Panc1 (cell line): ENCODE measurements around the gene CMTM6.

Experiments used
- POLR2AphosphoS5 ChIP-seq: IDR thresholded peaks from 2 replicates; pipeline ENCODE4 v1.6.1; 2012; ENCODE audit warnings: mild to moderate bottlenecking, low read depth, low read length, moderate library complexity
- TF ChIP-seq, protein P1 (sequence below): fragments of 450-650 bp; IDR thresholded peaks from 2 replicates; pipeline ENCODE4 v1.5.1; 2017; ENCODE audit warnings: mild to moderate bottlenecking
- TF ChIP-seq, protein P2 (sequence below), 2 experiments: IDR thresholded peaks; 2 replicates each; pipeline ENCODE4 v1.6.1; 2011 to 2012; ENCODE audit warnings: low read depth in 2 of 2, control low read depth in 1 of 2, low read length in 1 of 2, mild to moderate bottlenecking in 1 of 2, moderate library complexity in 1 of 2; ENCODE audit not compliant: insufficient read depth in 1 of 2

DNA sequence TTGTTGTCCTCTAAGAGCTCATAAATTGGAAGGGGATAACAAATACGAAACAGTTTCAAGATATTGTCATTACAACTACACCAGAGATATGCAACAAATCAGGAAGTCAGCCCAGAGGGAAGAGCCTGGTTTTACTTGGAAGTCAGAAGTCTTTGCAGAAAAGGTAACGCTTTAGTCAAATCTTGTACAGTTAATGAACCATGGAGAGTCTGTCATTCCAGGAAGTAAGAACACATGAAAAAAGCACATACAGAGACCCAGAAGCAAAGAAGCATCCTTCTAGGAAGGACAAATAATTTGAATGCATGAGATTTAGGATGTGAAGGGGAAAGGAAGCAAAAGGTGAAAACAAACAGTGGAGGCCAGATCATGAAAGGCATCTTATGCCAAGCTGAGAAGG is 48.4 kb upstream of the CMTM6 start:
- TF ChIP-seq, protein P1, sequence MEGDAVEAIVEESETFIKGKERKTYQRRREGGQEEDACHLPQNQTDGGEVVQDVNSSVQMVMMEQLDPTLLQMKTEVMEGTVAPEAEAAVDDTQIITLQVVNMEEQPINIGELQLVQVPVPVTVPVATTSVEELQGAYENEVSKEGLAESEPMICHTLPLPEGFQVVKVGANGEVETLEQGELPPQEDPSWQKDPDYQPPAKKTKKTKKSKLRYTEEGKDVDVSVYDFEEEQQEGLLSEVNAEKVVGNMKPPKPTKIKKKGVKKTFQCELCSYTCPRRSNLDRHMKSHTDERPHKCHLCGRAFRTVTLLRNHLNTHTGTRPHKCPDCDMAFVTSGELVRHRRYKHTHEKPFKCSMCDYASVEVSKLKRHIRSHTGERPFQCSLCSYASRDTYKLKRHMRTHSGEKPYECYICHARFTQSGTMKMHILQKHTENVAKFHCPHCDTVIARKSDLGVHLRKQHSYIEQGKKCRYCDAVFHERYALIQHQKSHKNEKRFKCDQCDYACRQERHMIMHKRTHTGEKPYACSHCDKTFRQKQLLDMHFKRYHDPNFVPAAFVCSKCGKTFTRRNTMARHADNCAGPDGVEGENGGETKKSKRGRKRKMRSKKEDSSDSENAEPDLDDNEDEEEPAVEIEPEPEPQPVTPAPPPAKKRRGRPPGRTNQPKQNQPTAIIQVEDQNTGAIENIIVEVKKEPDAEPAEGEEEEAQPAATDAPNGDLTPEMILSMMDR: no peak
- TF ChIP-seq POLR2AphosphoS5: no peak
- TF ChIP-seq, protein P2, sequence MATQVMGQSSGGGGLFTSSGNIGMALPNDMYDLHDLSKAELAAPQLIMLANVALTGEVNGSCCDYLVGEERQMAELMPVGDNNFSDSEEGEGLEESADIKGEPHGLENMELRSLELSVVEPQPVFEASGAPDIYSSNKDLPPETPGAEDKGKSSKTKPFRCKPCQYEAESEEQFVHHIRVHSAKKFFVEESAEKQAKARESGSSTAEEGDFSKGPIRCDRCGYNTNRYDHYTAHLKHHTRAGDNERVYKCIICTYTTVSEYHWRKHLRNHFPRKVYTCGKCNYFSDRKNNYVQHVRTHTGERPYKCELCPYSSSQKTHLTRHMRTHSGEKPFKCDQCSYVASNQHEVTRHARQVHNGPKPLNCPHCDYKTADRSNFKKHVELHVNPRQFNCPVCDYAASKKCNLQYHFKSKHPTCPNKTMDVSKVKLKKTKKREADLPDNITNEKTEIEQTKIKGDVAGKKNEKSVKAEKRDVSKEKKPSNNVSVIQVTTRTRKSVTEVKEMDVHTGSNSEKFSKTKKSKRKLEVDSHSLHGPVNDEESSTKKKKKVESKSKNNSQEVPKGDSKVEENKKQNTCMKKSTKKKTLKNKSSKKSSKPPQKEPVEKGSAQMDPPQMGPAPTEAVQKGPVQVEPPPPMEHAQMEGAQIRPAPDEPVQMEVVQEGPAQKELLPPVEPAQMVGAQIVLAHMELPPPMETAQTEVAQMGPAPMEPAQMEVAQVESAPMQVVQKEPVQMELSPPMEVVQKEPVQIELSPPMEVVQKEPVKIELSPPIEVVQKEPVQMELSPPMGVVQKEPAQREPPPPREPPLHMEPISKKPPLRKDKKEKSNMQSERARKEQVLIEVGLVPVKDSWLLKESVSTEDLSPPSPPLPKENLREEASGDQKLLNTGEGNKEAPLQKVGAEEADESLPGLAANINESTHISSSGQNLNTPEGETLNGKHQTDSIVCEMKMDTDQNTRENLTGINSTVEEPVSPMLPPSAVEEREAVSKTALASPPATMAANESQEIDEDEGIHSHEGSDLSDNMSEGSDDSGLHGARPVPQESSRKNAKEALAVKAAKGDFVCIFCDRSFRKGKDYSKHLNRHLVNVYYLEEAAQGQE (IDR thresholded peaks at IDR 0.05; ENCODE audit: insufficient read depth in 1 of 2, low read depth in 2 of 2, low read length in 1 of 2): no peak
